Smooth muscle cell (in vitro differentiated cells): ENCODE measurements around the gene ALAD. TPM values are rescaled to one million over a fixed set of nuclear protein-coding genes. Genes with fewer than 3 reads are reported as not detected.

Source experiments
- DNase-seq: peaks from one replicate; lab custom pipeline; 2025; ENCODE audit not compliant: unreplicated experiment; lab: John Stamatoyannopoulos, UW
- H2AFZ ChIP-seq: fragments of 200-600 bp; sonication (generic); 2 replicates; pipeline ENCODE4 v1.6.0; 2016; ENCODE audit warnings: antibody characterized with exemption, low read depth, mild to moderate bottlenecking
- H3F3A ChIP-seq: fragments of 200-600 bp; sonication (generic); 2 replicates; pipeline ENCODE4 v1.6.0; 2017; ENCODE audit warnings: antibody characterized with exemption, low read depth
- H3K27ac ChIP-seq: fragments of 200-600 bp; sonication (generic); 2 replicates; pipeline ENCODE4 v1.5.1; 2016; ENCODE audit warnings: low read depth, mild to moderate bottlenecking
- H3K27me3 ChIP-seq: fragments of 200-600 bp; sonication (generic); 2 replicates; pipeline ENCODE4 v1.6.1; 2016; ENCODE audit warnings: low read depth, mild to moderate bottlenecking
- H3K36me3 ChIP-seq: fragments of 200-600 bp; sonication (generic); 2 replicates; pipeline ENCODE4 v1.5.1; 2016; ENCODE audit warnings: low read depth
- H3K4me1 ChIP-seq: fragments of 200-600 bp; sonication (generic); 2 replicates; pipeline ENCODE4 v1.5.1; 2016; ENCODE audit warnings: low read depth
- H3K4me2 ChIP-seq: fragments of 200-600 bp; sonication (generic); 2 replicates; pipeline ENCODE4 v1.6.0; 2016; ENCODE audit warnings: mild to moderate bottlenecking
- H3K4me3 ChIP-seq: fragments of 200-600 bp; sonication (generic); 2 replicates; pipeline ENCODE4 v1.5.1; 2016; ENCODE audit warnings: mild to moderate bottlenecking
- H3K79me2 ChIP-seq: fragments of 200-600 bp; sonication (generic); 2 replicates; pipeline ENCODE4 v1.6.0; 2016; ENCODE audit warnings: low read depth, mild to moderate bottlenecking
- H3K9ac ChIP-seq: fragments of 200-600 bp; sonication (generic); 2 replicates; pipeline ENCODE4 v1.6.0; 2016; ENCODE audit warnings: low read depth
- H3K9me3 ChIP-seq: fragments of 200-600 bp; sonication (generic); replicated peaks from 2 replicates; pipeline ENCODE4 v1.5.1; 2016; ENCODE audit warnings: low read depth
- H4K20me1 ChIP-seq: fragments of 200-600 bp; sonication (generic); 2 replicates; pipeline ENCODE4 v1.6.0; 2016; ENCODE audit warnings: low read depth
- WGBS: methylation state at CpG from one replicate; pipeline ENCODE4 v1.1.7; 2016; ENCODE audit warnings: low lambda C conversion rate; 5-methylcytosine and 5-hydroxymethylcytosine counted together
- polyA plus RNA-seq: library from polyadenylated mRNA; unstranded; fragments of >200 nt; fragmentation: Nextera tagmentation; extraction: Ambion mirVana; gene quantifications from 2 replicates; pipeline ENCODE4 v1.2.1, GENCODE V29; 2016
- total RNA-seq: library from RNA; depleted of rRNA; stranded (reverse); fragments of >200 nt; gene quantifications from 2 replicates; pipeline ENCODE4 v1.2.3, GENCODE V29; 2014
- TF ChIP-seq, protein P1 (sequence below): fragments of 200-600 bp; sonication (generic); IDR thresholded peaks from 2 replicates; pipeline ENCODE4 v1.5.1; 2017; ENCODE audit warnings: borderline replicate concordance, mild to moderate bottlenecking, antibody characterized with exemption; ENCODE audit not compliant: insufficient read depth, poor library complexity, severe bottlenecking

The ALAD gene
- total and polyA plus RNA-seq, 2 experiments from 2014 or later: 7.1 to 15.4 TPM

DNA sequence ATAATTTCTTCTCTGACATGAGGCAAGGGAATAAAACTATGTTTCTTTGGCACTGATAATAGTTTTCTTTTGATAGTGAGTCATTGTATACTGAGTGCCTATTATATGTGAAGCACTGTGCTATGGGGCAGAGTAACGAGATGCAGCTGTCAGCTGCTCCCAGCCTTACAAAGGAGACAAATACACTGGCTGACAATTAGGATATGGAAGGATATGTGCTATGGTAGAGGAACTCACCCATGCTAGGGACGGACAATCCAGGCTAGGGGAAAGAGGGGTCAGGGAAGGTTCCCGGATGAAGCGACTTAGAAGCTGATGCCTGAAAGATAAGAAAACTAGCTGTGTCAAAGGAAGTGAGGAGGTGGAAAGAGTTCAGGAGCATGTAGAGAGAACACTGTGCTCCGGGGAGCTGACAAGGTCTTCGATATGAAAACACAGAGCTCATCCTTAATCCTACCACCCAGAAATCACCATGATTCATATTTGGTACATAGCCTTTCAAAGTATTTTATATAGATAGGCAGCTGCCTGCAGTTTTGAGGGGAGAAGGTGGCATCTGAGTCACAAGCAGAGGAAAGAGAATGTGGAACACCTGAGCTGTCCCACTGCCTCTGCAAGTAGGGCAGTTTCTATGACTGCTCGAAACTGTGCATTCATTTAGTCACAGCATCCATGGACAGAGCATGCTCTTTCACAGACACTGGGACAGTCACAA is 39.6 kb downstream of the ALAD start:
- Histone ChIP-seq H3K9me3 (no peaks in the 10 kb centered on the region), H3K79me2 (no peaks in the 10 kb centered on the region), H3F3A (no peaks in the 10 kb centered on the region), H2AFZ (no peak overlapping the region), H3K4me2 (no peak overlapping the region), H3K4me1 (no peaks in the 10 kb centered on the region), H3K36me3 (no peaks in the 10 kb centered on the region), H3K4me3 (no peak overlapping the region), H3K27ac (no peak overlapping the region), H3K27me3 (no peaks in the 10 kb centered on the region), H3K9ac (no peak overlapping the region), H4K20me1 (no peaks in the 10 kb centered on the region)
- no peak for DNase-seq
- 68% methylated on average over 7 of the region's 7 CpGs for WGBS
- TF ChIP-seq, protein P1, sequence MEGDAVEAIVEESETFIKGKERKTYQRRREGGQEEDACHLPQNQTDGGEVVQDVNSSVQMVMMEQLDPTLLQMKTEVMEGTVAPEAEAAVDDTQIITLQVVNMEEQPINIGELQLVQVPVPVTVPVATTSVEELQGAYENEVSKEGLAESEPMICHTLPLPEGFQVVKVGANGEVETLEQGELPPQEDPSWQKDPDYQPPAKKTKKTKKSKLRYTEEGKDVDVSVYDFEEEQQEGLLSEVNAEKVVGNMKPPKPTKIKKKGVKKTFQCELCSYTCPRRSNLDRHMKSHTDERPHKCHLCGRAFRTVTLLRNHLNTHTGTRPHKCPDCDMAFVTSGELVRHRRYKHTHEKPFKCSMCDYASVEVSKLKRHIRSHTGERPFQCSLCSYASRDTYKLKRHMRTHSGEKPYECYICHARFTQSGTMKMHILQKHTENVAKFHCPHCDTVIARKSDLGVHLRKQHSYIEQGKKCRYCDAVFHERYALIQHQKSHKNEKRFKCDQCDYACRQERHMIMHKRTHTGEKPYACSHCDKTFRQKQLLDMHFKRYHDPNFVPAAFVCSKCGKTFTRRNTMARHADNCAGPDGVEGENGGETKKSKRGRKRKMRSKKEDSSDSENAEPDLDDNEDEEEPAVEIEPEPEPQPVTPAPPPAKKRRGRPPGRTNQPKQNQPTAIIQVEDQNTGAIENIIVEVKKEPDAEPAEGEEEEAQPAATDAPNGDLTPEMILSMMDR: no peak

DNA sequence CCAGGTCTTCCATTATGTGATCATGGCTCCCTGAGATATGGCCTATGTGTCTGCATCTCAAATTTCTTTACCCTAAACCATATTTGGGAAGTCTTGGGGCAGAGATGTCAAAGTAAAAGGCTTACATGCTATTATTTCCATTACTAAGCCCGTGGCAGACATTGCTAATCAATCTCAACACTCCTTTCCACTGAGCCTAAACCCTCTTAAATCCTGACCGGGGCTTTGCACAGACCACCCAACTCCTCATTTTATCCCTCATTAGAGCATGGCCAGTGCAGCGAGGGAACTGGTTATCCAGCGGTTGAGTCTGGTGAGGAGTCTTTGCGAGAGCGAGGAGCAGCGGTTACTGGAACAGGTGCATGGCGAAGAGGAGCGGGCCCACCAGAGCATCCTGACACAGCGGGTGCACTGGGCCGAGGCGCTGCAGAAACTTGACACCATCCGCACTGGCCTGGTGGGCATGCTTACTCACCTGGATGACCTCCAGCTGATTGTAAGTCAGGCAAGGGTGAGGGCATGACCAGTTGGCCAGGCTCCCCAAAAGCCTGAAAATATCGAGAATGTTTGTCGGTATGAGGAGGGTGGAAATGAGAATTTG is 40.7 kb downstream of the ALAD start:
- Histone ChIP-seq H3K9me3 (no peaks in the 10 kb centered on the region), H3K27ac (no peak overlapping the region), H3K36me3 (no peaks in the 10 kb centered on the region), H3K79me2 (no peaks in the 10 kb centered on the region), H3K27me3 (no peaks in the 10 kb centered on the region), H3F3A (no peaks in the 10 kb centered on the region), H3K4me2 (no peak overlapping the region), H3K9ac (no peak overlapping the region), H3K4me3 (no peak overlapping the region), H4K20me1 (no peaks in the 10 kb centered on the region), H3K4me1 (no peaks in the 10 kb centered on the region), H2AFZ (no peak overlapping the region)
- TF ChIP-seq, protein P1: no peak
- no peak for DNase-seq
- whole genome bisulfite sequencing: 90% methylated on average over 15 of the region's 15 CpGs

DNA sequence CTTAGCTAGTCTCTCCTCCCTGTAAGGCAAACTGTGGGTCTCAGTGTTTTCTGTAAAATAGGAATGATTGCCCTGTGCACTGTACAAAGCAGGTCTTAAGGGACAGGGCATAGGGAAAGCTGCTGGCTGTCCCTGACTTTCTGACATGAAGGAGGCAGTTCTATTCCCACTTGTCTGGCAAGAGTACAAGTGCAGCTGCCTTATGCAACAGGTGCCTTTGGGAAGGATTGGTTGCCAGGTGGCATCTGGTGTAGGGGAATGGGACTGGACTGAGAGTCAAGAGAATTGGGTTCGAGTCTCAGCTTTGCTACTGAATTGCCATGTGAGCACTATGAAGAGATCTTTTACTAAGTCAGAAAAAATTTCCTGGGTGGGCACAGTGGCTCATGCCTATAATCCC is 41.7 kb downstream of the ALAD start:
- no peak for DNase-seq
- Histone ChIP-seq H3K4me2 (no peak overlapping the region), H2AFZ (no peak overlapping the region), H4K20me1 (no peaks in the 10 kb centered on the region), H3K9me3 (no peaks in the 10 kb centered on the region), H3K79me2 (no peaks in the 10 kb centered on the region), H3K4me1 (no peaks in the 10 kb centered on the region), H3K27ac (no peak overlapping the region), H3K36me3 (no peaks in the 10 kb centered on the region), H3K9ac (no peak overlapping the region), H3F3A (no peaks in the 10 kb centered on the region), H3K27me3 (no peaks in the 10 kb centered on the region), H3K4me3 (no peak overlapping the region)
- TF ChIP-seq, protein P1: no peak
- 100% methylated on average over 1 of the region's 1 CpG for WGBS

DNA sequence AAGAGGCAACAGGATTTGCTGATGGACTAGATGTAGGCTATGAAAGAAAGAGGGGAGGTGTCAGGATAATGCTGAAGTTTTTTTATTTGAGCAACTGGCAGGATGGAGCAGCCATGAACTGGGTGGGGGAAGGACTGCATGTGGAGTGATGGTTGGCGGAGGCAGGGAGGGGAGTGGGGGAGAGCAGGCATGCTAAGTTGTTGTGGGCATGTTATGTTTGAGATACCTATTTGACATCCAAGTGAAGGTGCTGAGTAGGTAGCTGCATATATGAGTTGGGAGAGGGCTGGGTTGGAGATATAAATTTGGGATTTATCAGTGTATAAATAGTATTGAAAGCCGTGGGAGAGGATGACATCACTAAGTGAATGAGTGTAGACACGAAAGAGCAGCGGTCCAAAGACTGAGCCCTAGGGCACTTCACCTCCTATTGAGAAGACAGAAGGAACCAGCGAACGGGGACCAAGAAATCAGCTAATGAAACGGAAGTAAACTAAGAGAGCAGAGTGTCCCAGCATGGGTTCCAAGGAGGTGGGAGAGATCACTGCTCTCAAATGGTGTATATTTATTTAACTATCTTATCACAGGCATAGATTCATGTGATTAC is 44.3 kb downstream of the ALAD start:
- Histone ChIP-seq H3K27me3 (peaks cover 4% of the 10 kb centered on the region), H3K9me3 (no peaks in the 10 kb centered on the region), H3F3A (no peaks in the 10 kb centered on the region), H2AFZ (no peak overlapping the region), H3K79me2 (no peaks in the 10 kb centered on the region), H3K36me3 (no peaks in the 10 kb centered on the region), H3K4me2 (no peak overlapping the region), H3K9ac (no peak overlapping the region), H4K20me1 (no peaks in the 10 kb centered on the region), H3K4me3 (no peak overlapping the region), H3K4me1 (no peaks in the 10 kb centered on the region), H3K27ac (no peak overlapping the region)
- 94% methylated on average over 7 of the region's 7 CpGs for WGBS
- no peak for DNase-seq
- TF ChIP-seq, protein P1: no peak
